Measurements from ENCODE around the gene CREB3L4. TPM values are rescaled to one million over a fixed set of nuclear protein-coding genes. Genes with fewer than 3 reads are reported as not detected.

CREB3L4 gene
- total RNA-seq, 1 experiment from 2014 or later = 25.9 TPM

- H3K36me3 ChIP-seq (ENCODE audit: low read depth) = 0 out of 2 replicates have a peak, but pooled peaks cover 19% of the 10 kb centered on the region
- peaks cover 21% of the 10 kb centered on the region; the same call in 1 of the 2 replicates for H3K4me1 ChIP-seq (replicated peaks; ENCODE audit: insufficient read depth)
- no peaks in the 10 kb centered on the region for H3K9me2 ChIP-seq (ENCODE audit: insufficient read depth)
- no TSS peak for BruUV-seq (replicated peaks)
- H3K79me2 ChIP-seq (ENCODE audit: low read depth) = peaks cover 24% of the 10 kb centered on the region
- TF ChIP-seq CTCF (conservative IDR thresholded peaks at IDR 0.05) (no peak), EZH2 (IDR thresholded peaks at IDR 0.05; ENCODE audit: low read depth) (no peak)
- no peaks in the 10 kb centered on the region for H3K9me3 ChIP-seq (ENCODE audit: insufficient read depth, low read depth)
- POLR2A ChIA-PET (ENCODE audit: unreplicated experiment) = no interaction called here
- intact Hi-C loops (cut with micrococcal nuclease; ENCODE audit: unreplicated experiment) = no loop called here
- no peaks in the 10 kb centered on the region for H4K20me1 ChIP-seq (ENCODE audit: insufficient read depth)
- no peak for DNase-seq
- no peak overlapping the region for H2AFZ ChIP-seq
- no peak overlapping the region for H3K4me3 ChIP-seq
- CTCF ChIA-PET = no interaction called here
- no peaks in the 10 kb centered on the region for H3K27me3 ChIP-seq (ENCODE audit: insufficient read depth, low read depth)
- peaks cover 35% of the 10 kb centered on the region for H3F3A ChIP-seq (ENCODE audit: insufficient read depth, low read depth)
- H3K27ac ChIP-seq = no peak overlapping the region
- H3K4me2 ChIP-seq = no peak overlapping the region
Observed at GRCh38 chr1:153973525-153973924, 5.8 kb downstream of the CREB3L4 start.

- Histone ChIP-seq H3K36me3 (ENCODE audit: low read depth) (0 out of 2 replicates have a peak, but pooled peaks cover 19% of the 10 kb centered on the region), H3K9me3 (ENCODE audit: insufficient read depth, low read depth) (no peaks in the 10 kb centered on the region), H3K4me3 (peak overlapping the region; percentile 91), H4K20me1 (ENCODE audit: insufficient read depth) (no peaks in the 10 kb centered on the region), H3K79me2 (ENCODE audit: low read depth) (peaks cover 24% of the 10 kb centered on the region), H3K27me3 (ENCODE audit: insufficient read depth, low read depth) (no peaks in the 10 kb centered on the region), H3K4me2 (peak overlapping the region; percentile 75), H2AFZ (peak overlapping the region; percentile 92), H3K4me1 (replicated peaks; ENCODE audit: insufficient read depth) (peaks cover 15% of the 10 kb centered on the region; the same call in 1 of the 2 replicates), H3F3A (ENCODE audit: insufficient read depth, low read depth) (peaks cover 40% of the 10 kb centered on the region), H3K27ac (peak overlapping the region; percentile 58), H3K9me2 (ENCODE audit: insufficient read depth) (no peaks in the 10 kb centered on the region)
- TF ChIP-seq EZH2 (IDR thresholded peaks at IDR 0.05; ENCODE audit: low read depth) (no peak), CTCF (conservative IDR thresholded peaks at IDR 0.05) (no peak)
- DNase-seq = no peak
- no TSS peak for BruUV-seq (replicated peaks)
- intact Hi-C loops (cut with micrococcal nuclease; ENCODE audit: unreplicated experiment) = loop anchor here (2.0 kb wide), 1 partner anchor 156 kb away; no protein-coding TSS in a partner anchor
- CTCF ChIA-PET = interaction anchor here (1.0 to 1.3 kb wide), 2 partner anchors 9 to 10 kb away, joined by 4 to 6 read pairs; partner anchors contain the start of gene CREB3L4
- POLR2A ChIA-PET (ENCODE audit: unreplicated experiment) = interaction anchor here (0.5 to 0.8 kb wide), 5 partner anchors 95 to 442 kb away, joined by 3 to 5 read pairs (median 4); no protein-coding TSS in a partner anchor
Observed at GRCh38 chr1:153976819-153977249, 9.1 kb downstream of the CREB3L4 start.

GRCh38 chr1:153977250-153978240 is 9.8 kb downstream of the CREB3L4 start, which contains the start of gene JTB:
TSS of gene JTB (minus strand) at chr1:153977674. CDS start at chr1:153977252, 422 bp downstream.
- H3K36me3 ChIP-seq (ENCODE audit: low read depth) = 0 out of 2 replicates have a peak, but pooled peaks cover 19% of the 10 kb centered on the region
- no peaks in the 10 kb centered on the region for H3K9me2 ChIP-seq (ENCODE audit: insufficient read depth)

More at GRCh38 chr1:153977250-153978240, 9.8 kb downstream of the CREB3L4 start, which contains the start of gene JTB:
- intact Hi-C loops (cut with micrococcal nuclease; ENCODE audit: unreplicated experiment) = loop anchor here (2.0 kb wide), 1 partner anchor 157 kb away; no protein-coding TSS in a partner anchor
- H3K4me3 ChIP-seq = peak within 1 kb of the TSS; percentile 91
- CTCF ChIA-PET = interaction anchor here (0.7 to 1.3 kb wide), 3 partner anchors 10 to 204 kb away, joined by 4 to 6 read pairs (median 4); partner anchors contain the start of gene CREB3L4
- TF ChIP-seq CTCF (conservative IDR thresholded peaks at IDR 0.05) (no peak), EZH2 (IDR thresholded peaks at IDR 0.05; ENCODE audit: low read depth) (no peak)
- H3K27me3 ChIP-seq (ENCODE audit: insufficient read depth, low read depth) = no peaks in the 10 kb centered on the region
- peak within 1 kb of the TSS; percentile 58 for H3K27ac ChIP-seq
- BruUV-seq (replicated peaks) = TSS peak; percentile 32
- POLR2A ChIA-PET (ENCODE audit: unreplicated experiment) = interaction anchor here (0.5 to 1.1 kb wide), 9 partner anchors 10 to 442 kb away, joined by 3 to 13 read pairs (median 4); partner anchors contain the start of genes CREB3L4 and SLC39A1
- H3K4me1 ChIP-seq (replicated peaks; ENCODE audit: insufficient read depth) = peaks cover 15% of the 10 kb centered on the region; the same call in 1 of the 2 replicates
- peaks cover 35% of the 10 kb centered on the region for H3F3A ChIP-seq (ENCODE audit: insufficient read depth, low read depth)
- peak; percentile 68 to 73 for DNase-seq
- H2AFZ ChIP-seq = peak within 1 kb of the TSS; percentile 92
- H3K79me2 ChIP-seq (ENCODE audit: low read depth) = peaks cover 24% of the 10 kb centered on the region
- no peaks in the 10 kb centered on the region for H4K20me1 ChIP-seq (ENCODE audit: insufficient read depth)
- no peaks in the 10 kb centered on the region for H3K9me3 ChIP-seq (ENCODE audit: insufficient read depth, low read depth)
- peak within 1 kb of the TSS; percentile 75 for H3K4me2 ChIP-seq
